Activated CD4-positive, alpha-beta T cell treated with anti-CD3 and anti-CD28 coated beads for 1 hour (primary cell): ENCODE measurements around the gene SHLD1.

Source experiments
- DNase-seq: peaks from one replicate; pipeline ENCODE4 v3.0.0-alpha.2; 2020

SHLD1 gene

DNA sequence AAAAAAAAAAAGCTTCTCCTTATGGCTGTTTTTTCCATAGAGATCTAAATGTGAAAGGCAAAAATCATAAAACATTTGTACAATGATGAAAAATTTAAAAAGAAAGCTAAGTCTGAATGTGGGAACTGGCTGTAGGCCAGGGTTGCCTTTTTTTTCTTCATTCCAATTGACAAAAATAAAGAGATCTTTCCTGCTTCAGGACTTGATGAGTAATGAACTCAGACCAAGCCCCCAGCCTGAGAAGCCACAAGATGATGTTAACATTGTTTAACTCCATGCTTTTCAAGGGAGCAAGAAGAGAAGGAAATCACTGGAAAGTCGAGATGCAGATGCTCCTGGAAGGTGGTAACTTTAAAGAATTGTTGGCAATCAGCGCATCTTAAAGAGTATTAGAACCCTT, 158.8 kb downstream of the SHLD1 start:
- no peak for DNase-seq

DNA sequence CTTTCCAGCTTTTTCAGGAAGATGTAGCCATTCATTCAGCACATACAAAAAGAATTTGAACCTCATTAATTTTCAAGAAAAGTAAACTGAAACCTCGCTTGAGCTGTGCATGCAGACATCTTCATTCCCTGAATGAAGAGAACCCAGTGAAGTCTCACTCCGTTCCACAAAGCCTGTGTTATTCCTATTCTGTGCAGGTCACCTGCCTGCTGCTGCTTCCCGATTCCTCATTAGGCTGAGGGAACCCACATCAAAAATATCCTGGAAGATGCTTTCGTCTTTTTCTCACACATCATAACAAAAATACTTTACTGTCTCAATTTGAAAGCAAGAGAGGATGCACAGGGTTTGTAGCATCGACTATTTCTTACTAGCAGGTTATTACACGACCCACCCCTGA, 160.0 kb downstream of the SHLD1 start:
- no peak for DNase-seq

DNA sequence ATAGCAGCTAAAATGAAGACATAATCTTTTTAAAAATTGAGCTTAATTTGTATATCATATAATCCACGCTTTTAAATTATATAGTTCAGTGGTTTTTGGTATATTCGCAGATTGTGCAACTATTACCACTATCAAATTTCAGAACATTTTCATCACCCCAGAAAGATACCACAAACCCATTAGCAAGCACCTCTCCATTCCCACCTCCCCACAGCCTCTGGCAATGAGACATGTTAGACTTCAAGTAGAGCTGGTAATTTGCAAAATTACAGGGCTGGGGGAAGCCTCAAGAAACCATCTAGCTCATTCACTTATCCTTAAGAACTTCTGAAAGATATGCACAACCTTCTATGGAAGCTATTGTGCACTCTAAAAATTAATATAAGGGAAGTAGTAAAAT, 163.0 kb downstream of the SHLD1 start:
- no peak for DNase-seq
